OCI-LY3 (cell line): Measurements from ENCODE around the gene SPATA12.

Experiments
- H2AFZ ChIP-seq: fragments of 200-600, 300-600 bp; shearing (Covaris generic); 2 replicates; pipeline ENCODE4 v1.6.0; 2014; ENCODE audit warnings: antibody characterized with exemption, low read depth, low read length
- H3K27ac ChIP-seq: fragments of 200-600, 300-600 bp; sonication (generic); 2 replicates; pipeline ENCODE4 v1.5.1; 2014; ENCODE audit warnings: mild to moderate bottlenecking, low read length, moderate library complexity, mixed read lengths
- H3K27me3 ChIP-seq: fragments of 200-600, 300-600 bp; sonication (generic); 2 replicates; pipeline ENCODE4 v1.6.1; 2014; ENCODE audit warnings: low read depth, low read length, mixed read lengths
- H3K36me3 ChIP-seq: fragments of 200-600, 300-600 bp; sonication (generic); replicated peaks from 2 replicates; pipeline ENCODE3; 2014; ENCODE audit warnings: low read depth, low read length, mixed read lengths
- H3K4me1 ChIP-seq: fragments of 300-600, 200-600 bp; sonication (generic); 2 replicates; pipeline ENCODE4 v1.6.1; 2014; ENCODE audit warnings: low read length, mixed read lengths
- H3K4me2 ChIP-seq: fragments of 200-600, 300-600 bp; sonication (generic); 2 replicates; pipeline ENCODE4 v1.6.1; 2014; ENCODE audit warnings: low read length, mixed read lengths
- H3K4me3 ChIP-seq: fragments of 300-600, 200-600 bp; sonication (generic); 2 replicates; pipeline ENCODE4 v1.5.1; 2014; ENCODE audit warnings: antibody characterized with exemption, mild to moderate bottlenecking, low read length, moderate library complexity
- H3K79me2 ChIP-seq: fragments of 300-600, 200-600 bp; shearing (Covaris generic); 2 replicates; pipeline ENCODE4 v1.6.1; 2014; ENCODE audit warnings: mild to moderate bottlenecking, low read length, mixed read lengths
- H3K9ac ChIP-seq: fragments of 300-600, 200-600 bp; shearing (Covaris generic); 2 replicates; pipeline ENCODE4 v1.6.0; 2014; ENCODE audit warnings: mild to moderate bottlenecking, low read length, moderate library complexity
- H3K9me3 ChIP-seq: fragments of 200-600, 300-600 bp; shearing (Covaris generic); 2 replicates; pipeline ENCODE4 v1.6.1; 2014; ENCODE audit warnings: low read length, mixed read lengths; ENCODE audit not compliant: insufficient read depth
- H4K20me1 ChIP-seq: fragments of 200-600, 300-600 bp; sonication (generic); 2 replicates; pipeline ENCODE4 v1.6.1; 2016; ENCODE audit warnings: low read length, mixed read lengths; ENCODE audit not compliant: insufficient read depth
- CTCF ChIP-seq: fragments of 200-600, 300-600 bp; sonication (generic); IDR thresholded peaks from 2 replicates; pipeline ENCODE4 v1.5.1; 2014; ENCODE audit warnings: antibody characterized with exemption, low read length, low read depth
- EZH2phosphoT487 ChIP-seq: fragments of 200-600 bp; shearing (Covaris generic); IDR thresholded peaks from 2 replicates; pipeline ENCODE4 v1.6.1; 2018; ENCODE audit warnings: antibody characterized with exemption, mixed run types, low read depth

Gene SPATA12

GRCh38 chr3:57048728-57049127 is 11.7 kb upstream of the SPATA12 start:
- Histone ChIP-seq H3K79me2 (no peaks in the 10 kb centered on the region), H3K27me3 (no peaks in the 10 kb centered on the region), H3K4me2 (no peak overlapping the region), H3K36me3 (no peaks in the 10 kb centered on the region), H3K4me3 (no peak overlapping the region), H4K20me1 (no peaks in the 10 kb centered on the region), H2AFZ (no peak overlapping the region), H3K9ac (no peak overlapping the region), H3K4me1 (peaks cover 26% of the 10 kb centered on the region), H3K27ac (no peak overlapping the region), H3K9me3 (no peaks in the 10 kb centered on the region)
- no peak for TF ChIP-seq CTCF
- TF ChIP-seq EZH2phosphoT487 = no peak

GRCh38 chr3:57052662-57053061 is 7.8 kb upstream of the SPATA12 start:
- Histone ChIP-seq H3K4me2 (no peak overlapping the region), H4K20me1 (no peaks in the 10 kb centered on the region), H3K9ac (no peak overlapping the region), H3K27ac (no peak overlapping the region), H2AFZ (no peak overlapping the region), H3K9me3 (no peaks in the 10 kb centered on the region), H3K79me2 (no peaks in the 10 kb centered on the region), H3K4me1 (peaks cover 4% of the 10 kb centered on the region; the same call in 1 of the 2 replicates), H3K36me3 (no peaks in the 10 kb centered on the region), H3K27me3 (no peaks in the 10 kb centered on the region), H3K4me3 (no peak overlapping the region)
- TF ChIP-seq EZH2phosphoT487 (no peak), CTCF (no peak)

GRCh38 chr3:57053122-57053521 is 7.3 kb upstream of the SPATA12 start:
- H4K20me1 ChIP-seq = no peaks in the 10 kb centered on the region

GRCh38 chr3:57057351-57057750 is 3.1 kb upstream of the SPATA12 start:
- Histone ChIP-seq H3K4me3 (no peak overlapping the region), H3K27ac (no peak overlapping the region), H2AFZ (no peak overlapping the region), H3K27me3 (no peaks in the 10 kb centered on the region), H3K79me2 (no peaks in the 10 kb centered on the region), H4K20me1 (no peaks in the 10 kb centered on the region), H3K4me2 (no peak overlapping the region), H3K4me1 (peaks cover 5% of the 10 kb centered on the region), H3K9ac (no peak overlapping the region), H3K36me3 (peaks cover 2% of the 10 kb centered on the region), H3K9me3 (no peaks in the 10 kb centered on the region)
- TF ChIP-seq EZH2phosphoT487 = no peak
- no peak for TF ChIP-seq CTCF

More at GRCh38 chr3:57053122-57053521, 7.3 kb upstream of the SPATA12 start:
- Histone ChIP-seq H3K9ac (no peak overlapping the region), H3K4me1 (peaks cover 3% of the 10 kb centered on the region; the same call in 1 of the 2 replicates), H3K4me3 (no peak overlapping the region), H3K27ac (no peak overlapping the region), H2AFZ (no peak overlapping the region), H3K9me3 (no peaks in the 10 kb centered on the region), H3K4me2 (no peak overlapping the region), H3K36me3 (peaks cover 1% of the 10 kb centered on the region), H3K27me3 (no peaks in the 10 kb centered on the region), H3K79me2 (no peaks in the 10 kb centered on the region)
- TF ChIP-seq CTCF (no peak), EZH2phosphoT487 (no peak)
